ENCODE data around the gene CSDE1. TPM values are rescaled to one million over a fixed set of nuclear protein-coding genes. Genes with fewer than 3 reads are reported as not detected.

The CSDE1 gene
- total RNA-seq, 4 donors from 2014 or later, result 879 to 1,224 (median 1,011) TPM

- DNase-seq (ENCODE audit: low spot score), result no peak
Observed at GRCh38 chr1:114691061-114691460, 66.7 kb downstream of the CSDE1 start.

GRCh38 chr1:114690148-114690547, 67.6 kb downstream of the CSDE1 start:
- no peak for ATAC-seq (ENCODE audit: low FRiP score)
- no peak for TF ChIP-seq CTCF (IDR thresholded peaks at IDR 0.05)
- no peak for DNase-seq (ENCODE audit: low spot score)

More at GRCh38 chr1:114691061-114691460, 66.7 kb downstream of the CSDE1 start:
- no peak for ATAC-seq (ENCODE audit: low FRiP score)
- TF ChIP-seq CTCF (IDR thresholded peaks at IDR 0.05), result no peak

- no peak for TF ChIP-seq CTCF (IDR thresholded peaks at IDR 0.05)
- no peak for ATAC-seq (ENCODE audit: low FRiP score)
Observed at GRCh38 chr1:114688526-114688925, 69.3 kb downstream of the CSDE1 start.

GRCh38 chr1:114685851-114686250, 71.9 kb downstream of the CSDE1 start:
- ATAC-seq (ENCODE audit: low FRiP score) (no peak), DNase-seq (ENCODE audit: low spot score) (no peak)
- TF ChIP-seq CTCF (IDR thresholded peaks at IDR 0.05), result no peak

More at GRCh38 chr1:114688526-114688925, 69.3 kb downstream of the CSDE1 start:
- no peak for DNase-seq (ENCODE audit: low spot score)

- DNase-seq (ENCODE audit: low spot score) (no peak), ATAC-seq (ENCODE audit: low FRiP score) (no peak)
- TF ChIP-seq CTCF (IDR thresholded peaks at IDR 0.05), result no peak
Observed at GRCh38 chr1:114677691-114678090, 80.1 kb downstream of the CSDE1 start.

GRCh38 chr1:114676115-114676514, 81.7 kb downstream of the CSDE1 start:
- ATAC-seq (ENCODE audit: low FRiP score) (no peak), DNase-seq (ENCODE audit: low spot score) (no peak)

More at GRCh38 chr1:114676115-114676514, 81.7 kb downstream of the CSDE1 start:
- no peak for TF ChIP-seq CTCF (IDR thresholded peaks at IDR 0.05)

Measured in omental fat pad (tissue), 4 donors.